Gastrocnemius medialis (tissue), 4 donors: ENCODE data around the gene CLDN34. TPM values are rescaled to one million over a fixed set of nuclear protein-coding genes. Genes with fewer than 3 reads are reported as not detected.

Experiments used
- ATAC-seq, 2 donors: fragments of 150-250 bp; one replicate each; pipeline ENCODE4 v1.9.1; 2016
- DNase-seq, 2 donors: peaks; one replicate each; pipeline ENCODE4 v3.0.0-alpha.2; 2019
- H3K27ac ChIP-seq, 4 donors: fragments of 200-600 bp; sonication (generic); 1 replicate in 1 of 4; 2 replicates in 3 of 4; pipeline ENCODE4 v1.5.1; 2016 to 2018; ENCODE audit warnings: mild to moderate bottlenecking in 2 of 4, moderate library complexity in 1 of 4
- H3K27me3 ChIP-seq, 3 donors: fragments of 200-600 bp; sonication (generic) in 2 of 3; 1 replicate in 1 of 3; 2 replicates in 2 of 3; pipeline versions ENCODE4 v1.5.1 to v1.6.0; 2016 to 2019; ENCODE audit warnings: mild to moderate bottlenecking in 1 of 3, moderate library complexity in 1 of 3
- H3K36me3 ChIP-seq, 2 donors: fragments of 200-600 bp; sonication (generic) in 1 of 2; one replicate each; pipeline ENCODE4 v1.5.1; 2017 to 2018
- H3K4me1 ChIP-seq, 2 donors: fragments of 200-600 bp; sonication (generic) in 1 of 2; one replicate each; pipeline ENCODE4 v1.5.1; 2016 to 2017; ENCODE audit warnings: mild to moderate bottlenecking in 2 of 2
- H3K4me3 ChIP-seq, 4 donors: fragments of 200-600 bp; sonication (generic) in 3 of 4; 1 replicate in 1 of 4; 2 replicates in 3 of 4; pipeline ENCODE4 v1.5.1; 2016 to 2019; ENCODE audit warnings: mild to moderate bottlenecking in 2 of 4
- H3K9me3 ChIP-seq, 3 donors: fragments of 200-600 bp; sonication (generic) in 2 of 3; 1 replicate in 1 of 3; 2 replicates in 2 of 3; pipeline ENCODE4 v1.5.1; 2016 to 2019
- POLR2A ChIP-seq, 2 donors: fragments of 450-650 bp; IDR thresholded peaks; one replicate each; pipeline ENCODE4 v1.6.1; 2017; ENCODE audit warnings: antibody characterized with exemption in 2 of 2, mild to moderate bottlenecking in 2 of 2, moderate library complexity in 2 of 2
- in situ Hi-C, 4 donors: fragments of 200-750 bp; cut with MboI; loops; one replicate each; pipeline versions ENCODE4 v1.15.0 to v1.8.0; 2017; ENCODE audit warnings: low sequenced_read_pairs in 4 of 4
- intact Hi-C: fragments of 100-400 bp; cut with DNase I; formaldehyde crosslinking; loops from one replicate; pipeline ENCODE4 v1.15.1; 2023; ENCODE audit warnings: low total_unique reads
- total RNA-seq, 4 donors: library from RNA; depleted of rRNA; stranded (reverse); fragments of >200 nt; gene quantifications; one replicate each; pipeline versions ENCODE4 v1.1.0 to v1.2.3, GENCODE V29; 2016
- TF ChIP-seq, protein P1 (sequence below), 5 experiments: fragments of 450-650 bp in 3 of 5; fragments of 200-600 bp in 2 of 5; sonication (generic) in 2 of 5; IDR thresholded peaks in 4 of 5; conservative IDR thresholded peaks in 1 of 5; 1 replicate in 4 of 5; 2 replicates in 1 of 5; pipeline ENCODE4 v1.5.1; 2016 to 2019; ENCODE audit warnings: antibody characterized with exemption in 5 of 5, mild to moderate bottlenecking in 3 of 5, moderate library complexity in 3 of 5

The CLDN34 gene
- total RNA-seq, 4 donors from 2014 or later: not detected

DNA sequence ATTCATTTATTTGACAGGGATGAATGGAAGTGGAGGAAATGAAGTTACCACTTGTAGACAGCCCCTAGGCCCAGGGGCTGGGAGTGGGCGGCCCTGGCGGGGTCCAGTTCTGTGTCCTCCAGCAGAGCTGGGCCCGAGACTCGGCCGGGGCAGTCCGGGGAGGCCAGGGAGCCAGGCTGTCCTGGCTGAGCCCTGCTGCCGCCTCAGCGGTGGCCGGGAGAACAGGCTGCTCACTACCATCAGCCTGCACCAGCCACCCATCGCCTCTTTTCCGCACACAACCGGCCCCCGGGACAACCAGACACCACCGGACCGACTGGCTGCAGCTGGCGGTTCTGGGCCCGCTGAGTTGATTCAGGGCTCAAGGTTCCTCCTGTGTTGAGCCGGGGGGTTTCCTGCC, 25.6 kb downstream of the CLDN34 start:
- ATAC-seq (no peak), DNase-seq (no peak)
- Histone ChIP-seq H3K4me1 (no peaks in the 10 kb centered on the region), H3K27ac (no peak overlapping the region), H3K27me3 (no peaks in the 10 kb centered on the region), H3K9me3 (no peaks in the 10 kb centered on the region), H3K36me3 (no peaks in the 10 kb centered on the region), H3K4me3 (no peak overlapping the region)
- TF ChIP-seq, protein P1, sequence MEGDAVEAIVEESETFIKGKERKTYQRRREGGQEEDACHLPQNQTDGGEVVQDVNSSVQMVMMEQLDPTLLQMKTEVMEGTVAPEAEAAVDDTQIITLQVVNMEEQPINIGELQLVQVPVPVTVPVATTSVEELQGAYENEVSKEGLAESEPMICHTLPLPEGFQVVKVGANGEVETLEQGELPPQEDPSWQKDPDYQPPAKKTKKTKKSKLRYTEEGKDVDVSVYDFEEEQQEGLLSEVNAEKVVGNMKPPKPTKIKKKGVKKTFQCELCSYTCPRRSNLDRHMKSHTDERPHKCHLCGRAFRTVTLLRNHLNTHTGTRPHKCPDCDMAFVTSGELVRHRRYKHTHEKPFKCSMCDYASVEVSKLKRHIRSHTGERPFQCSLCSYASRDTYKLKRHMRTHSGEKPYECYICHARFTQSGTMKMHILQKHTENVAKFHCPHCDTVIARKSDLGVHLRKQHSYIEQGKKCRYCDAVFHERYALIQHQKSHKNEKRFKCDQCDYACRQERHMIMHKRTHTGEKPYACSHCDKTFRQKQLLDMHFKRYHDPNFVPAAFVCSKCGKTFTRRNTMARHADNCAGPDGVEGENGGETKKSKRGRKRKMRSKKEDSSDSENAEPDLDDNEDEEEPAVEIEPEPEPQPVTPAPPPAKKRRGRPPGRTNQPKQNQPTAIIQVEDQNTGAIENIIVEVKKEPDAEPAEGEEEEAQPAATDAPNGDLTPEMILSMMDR (IDR thresholded peaks at IDR 0.05 in 4 of 5, conservative IDR thresholded peaks at IDR 0.05 in 1 of 5): no peak
- TF ChIP-seq POLR2A (IDR thresholded peaks at IDR 0.05): no peak
- in situ Hi-C loops: loop anchor here in 1 of 4 donors (25.0 kb wide), 1 partner anchor 105 kb away; no protein-coding TSS in a partner anchor
- intact Hi-C loops: no loop called here

DNA sequence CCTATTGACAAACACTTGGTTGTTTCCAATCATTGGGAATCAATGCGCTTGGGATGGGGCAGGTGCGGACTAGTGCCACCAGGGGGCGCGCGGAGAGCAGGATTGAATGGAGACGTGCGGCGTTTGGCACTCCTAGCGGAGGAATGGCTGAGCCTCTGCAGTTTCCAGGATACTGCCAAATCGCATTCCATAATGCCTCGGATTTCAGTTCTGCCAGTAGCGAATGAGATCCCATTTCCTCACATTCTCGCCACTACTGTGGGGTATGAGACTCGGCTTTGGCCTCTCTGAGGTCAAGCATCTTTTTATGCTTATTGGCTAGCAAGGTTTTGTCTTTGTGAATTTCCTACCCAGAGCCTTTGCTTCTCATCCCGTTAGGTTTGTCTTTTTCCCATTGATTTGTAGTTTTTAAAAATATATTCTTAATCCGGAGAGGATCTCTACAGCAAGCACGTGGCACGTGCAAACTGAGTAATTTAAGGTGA, 28.7 kb downstream of the CLDN34 start:
- Histone ChIP-seq H3K9me3 (no peaks in the 10 kb centered on the region), H3K4me3 (no peak overlapping the region), H3K36me3 (no peaks in the 10 kb centered on the region), H3K27ac (no peak overlapping the region), H3K27me3 (no peaks in the 10 kb centered on the region), H3K4me1 (no peaks in the 10 kb centered on the region)
- peak; percentile 86 to 98 for ATAC-seq
- intact Hi-C loops: loop anchor here (1.0 kb wide), 1 partner anchor 123 kb away; no protein-coding TSS in a partner anchor
- peak; percentile 57 to 71 for DNase-seq
- TF ChIP-seq POLR2A (IDR thresholded peaks at IDR 0.05): no peak
- TF ChIP-seq, protein P1 (IDR thresholded peaks at IDR 0.05 in 4 of 5, conservative IDR thresholded peaks at IDR 0.05 in 1 of 5): peak; percentile 88 to 97 (median 91)
- in situ Hi-C loops: loop anchor here (5.0 to 25.0 kb wide), 2 partner anchors 109 to 121 kb away; no protein-coding TSS in a partner anchor

DNA sequence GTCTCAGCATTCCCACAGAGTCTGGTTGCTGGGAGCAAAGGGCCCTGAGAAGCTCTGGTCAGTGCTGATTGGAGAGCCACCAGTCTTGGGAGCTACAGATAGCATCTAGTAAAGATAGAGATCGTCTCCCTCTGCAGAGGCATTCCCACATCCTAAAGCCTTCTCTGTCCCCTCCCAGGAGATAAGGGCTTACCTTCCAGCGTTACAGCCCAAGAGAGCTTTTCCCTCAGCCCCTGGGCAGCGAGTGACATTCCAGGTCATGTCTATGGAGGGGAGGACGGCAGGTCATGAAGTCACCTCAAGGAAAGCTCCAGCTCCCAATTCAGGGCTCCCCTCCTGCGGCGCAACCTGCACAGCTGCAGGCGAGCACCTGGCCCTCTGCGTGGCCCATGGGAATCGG, 29.9 kb downstream of the CLDN34 start:
- ATAC-seq (no peak), DNase-seq (no peak)
- no peak overlapping the region for H3K4me3 ChIP-seq
- no peak overlapping the region for H3K27ac ChIP-seq
- no peaks in the 10 kb centered on the region for H3K27me3 ChIP-seq
- no peaks in the 10 kb centered on the region for H3K36me3 ChIP-seq
- TF ChIP-seq, protein P1 (IDR thresholded peaks at IDR 0.05 in 4 of 5, conservative IDR thresholded peaks at IDR 0.05 in 1 of 5): no peak
- no peak for TF ChIP-seq POLR2A (IDR thresholded peaks at IDR 0.05)
- no peaks in the 10 kb centered on the region for H3K4me1 ChIP-seq
- intact Hi-C loops (no loop called here), in situ Hi-C loops (loop anchor here (5.0 to 25.0 kb wide), 2 partner anchors 110 to 120 kb away; no protein-coding TSS in a partner anchor)
- H3K9me3 ChIP-seq: no peaks in the 10 kb centered on the region

DNA sequence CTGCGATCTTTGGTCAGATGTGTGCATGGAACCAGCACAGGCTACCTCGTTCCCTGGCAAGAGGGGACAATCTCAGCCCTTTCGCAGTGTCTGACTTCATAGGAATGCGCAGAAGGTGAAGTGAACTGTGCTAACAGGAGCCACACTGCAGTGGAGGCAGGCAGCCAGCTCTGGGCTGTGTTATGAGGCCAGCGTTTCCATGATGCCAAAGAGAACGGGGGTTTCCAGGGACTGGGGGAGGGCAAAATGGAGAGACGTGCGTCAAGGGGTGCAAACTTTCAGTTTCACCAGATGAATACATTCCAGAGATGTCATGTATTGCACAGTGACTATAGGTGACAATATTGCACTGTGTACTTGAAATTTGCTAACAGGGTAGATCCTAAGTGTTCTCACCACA, 30.4 kb downstream of the CLDN34 start:
- Histone ChIP-seq H3K36me3 (no peaks in the 10 kb centered on the region), H3K27ac (no peak overlapping the region), H3K27me3 (no peaks in the 10 kb centered on the region), H3K4me1 (no peaks in the 10 kb centered on the region), H3K4me3 (no peak overlapping the region), H3K9me3 (no peaks in the 10 kb centered on the region)
- no peak for ATAC-seq
- DNase-seq: no peak
- TF ChIP-seq, protein P1 (IDR thresholded peaks at IDR 0.05 in 4 of 5, conservative IDR thresholded peaks at IDR 0.05 in 1 of 5): no peak
- TF ChIP-seq POLR2A (IDR thresholded peaks at IDR 0.05): no peak
- in situ Hi-C loops (loop anchor here (5.0 to 25.0 kb wide), 2 partner anchors 110 to 120 kb away; no protein-coding TSS in a partner anchor), intact Hi-C loops (no loop called here)

DNA sequence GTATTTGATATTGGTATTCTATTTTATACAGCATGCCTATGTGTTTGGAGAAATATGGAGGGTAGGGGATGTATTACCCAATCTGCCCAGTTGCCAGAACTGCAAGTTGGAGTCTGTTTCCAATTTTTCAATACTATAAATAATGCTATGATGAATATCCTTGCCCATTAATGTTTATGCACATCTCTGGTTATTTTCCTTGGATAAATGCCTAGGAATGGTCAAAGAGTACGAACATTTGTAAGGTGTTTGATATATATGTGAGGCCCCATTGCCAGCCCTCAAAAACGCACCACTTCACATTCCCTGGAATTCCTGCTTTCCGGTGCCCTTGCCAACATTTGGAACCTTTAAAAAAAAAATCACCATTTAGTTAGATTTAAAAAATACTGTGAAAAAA, 34.3 kb downstream of the CLDN34 start:
- DNase-seq: no peak
- H3K9me3 ChIP-seq: no peaks in the 10 kb centered on the region
- intact Hi-C loops: no loop called here
- H3K27ac ChIP-seq: no peak overlapping the region
- in situ Hi-C loops: no loop called here
- no peak overlapping the region for H3K4me3 ChIP-seq
- no peak for ATAC-seq
- no peak for TF ChIP-seq POLR2A (IDR thresholded peaks at IDR 0.05)
- TF ChIP-seq, protein P1 (IDR thresholded peaks at IDR 0.05 in 4 of 5, conservative IDR thresholded peaks at IDR 0.05 in 1 of 5): no peak
- H3K4me1 ChIP-seq: no peaks in the 10 kb centered on the region
- no peaks in the 10 kb centered on the region for H3K36me3 ChIP-seq
- no peaks in the 10 kb centered on the region for H3K27me3 ChIP-seq
